Epithelial cell of proximal tubule (primary cell): ENCODE results near the gene ABTB2. TPM values are rescaled to one million over a fixed set of nuclear protein-coding genes. Genes with fewer than 3 reads are reported as not detected.
A peak's percentile ranks its signal among the peaks of the same experiment; 100 is the strongest.

Experiments
- DNase-seq: peaks from one replicate; pipeline ENCODE4 v3.0.0-alpha.2; 2011; ENCODE audit warnings: low read depth
- H3K4me3 ChIP-seq: 2 replicates; pipeline ENCODE4 v1.5.1; 2011; ENCODE audit warnings: low read depth, mild to moderate bottlenecking, low read length
- total RNA-seq: library from RNA; depleted of rRNA; stranded (reverse); fragments of >200 nt; gene quantifications from 2 replicates; pipeline ENCODE4 v1.2.3, GENCODE V29; 2015
- TF ChIP-seq, protein P1 (sequence below): conservative IDR thresholded peaks from 2 replicates; pipeline ENCODE4 v1.5.1; 2012; ENCODE audit warnings: low read depth, mild to moderate bottlenecking, low read length

The ABTB2 gene
- total RNA-seq, 1 donor from 2014 or later = 17.6 TPM

DNA sequence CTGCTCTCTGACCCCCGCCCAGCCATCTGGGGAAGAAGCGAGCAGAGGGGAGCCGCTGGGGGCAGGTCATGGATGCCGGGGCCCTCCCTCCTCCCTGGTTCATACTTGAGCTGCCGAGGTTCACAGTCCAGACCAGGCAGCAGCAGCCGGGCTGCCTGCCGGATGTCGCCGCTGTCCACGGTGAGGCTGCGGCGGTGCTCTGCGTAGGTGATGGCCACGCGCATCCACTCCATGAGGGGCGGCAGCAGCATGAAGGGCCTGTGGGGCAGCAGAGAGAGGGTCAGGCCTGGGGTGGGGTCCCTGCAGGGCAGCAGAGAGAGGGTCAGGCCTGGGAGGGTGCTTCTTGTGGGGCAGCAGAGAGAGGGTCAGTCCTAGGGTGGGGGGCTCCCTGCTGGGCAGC is 184.8 kb downstream of the ABTB2 start:
- TF ChIP-seq, protein P1, sequence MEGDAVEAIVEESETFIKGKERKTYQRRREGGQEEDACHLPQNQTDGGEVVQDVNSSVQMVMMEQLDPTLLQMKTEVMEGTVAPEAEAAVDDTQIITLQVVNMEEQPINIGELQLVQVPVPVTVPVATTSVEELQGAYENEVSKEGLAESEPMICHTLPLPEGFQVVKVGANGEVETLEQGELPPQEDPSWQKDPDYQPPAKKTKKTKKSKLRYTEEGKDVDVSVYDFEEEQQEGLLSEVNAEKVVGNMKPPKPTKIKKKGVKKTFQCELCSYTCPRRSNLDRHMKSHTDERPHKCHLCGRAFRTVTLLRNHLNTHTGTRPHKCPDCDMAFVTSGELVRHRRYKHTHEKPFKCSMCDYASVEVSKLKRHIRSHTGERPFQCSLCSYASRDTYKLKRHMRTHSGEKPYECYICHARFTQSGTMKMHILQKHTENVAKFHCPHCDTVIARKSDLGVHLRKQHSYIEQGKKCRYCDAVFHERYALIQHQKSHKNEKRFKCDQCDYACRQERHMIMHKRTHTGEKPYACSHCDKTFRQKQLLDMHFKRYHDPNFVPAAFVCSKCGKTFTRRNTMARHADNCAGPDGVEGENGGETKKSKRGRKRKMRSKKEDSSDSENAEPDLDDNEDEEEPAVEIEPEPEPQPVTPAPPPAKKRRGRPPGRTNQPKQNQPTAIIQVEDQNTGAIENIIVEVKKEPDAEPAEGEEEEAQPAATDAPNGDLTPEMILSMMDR = no peak
- DNase-seq = no peak
- H3K4me3 ChIP-seq = no peak overlapping the region

DNA sequence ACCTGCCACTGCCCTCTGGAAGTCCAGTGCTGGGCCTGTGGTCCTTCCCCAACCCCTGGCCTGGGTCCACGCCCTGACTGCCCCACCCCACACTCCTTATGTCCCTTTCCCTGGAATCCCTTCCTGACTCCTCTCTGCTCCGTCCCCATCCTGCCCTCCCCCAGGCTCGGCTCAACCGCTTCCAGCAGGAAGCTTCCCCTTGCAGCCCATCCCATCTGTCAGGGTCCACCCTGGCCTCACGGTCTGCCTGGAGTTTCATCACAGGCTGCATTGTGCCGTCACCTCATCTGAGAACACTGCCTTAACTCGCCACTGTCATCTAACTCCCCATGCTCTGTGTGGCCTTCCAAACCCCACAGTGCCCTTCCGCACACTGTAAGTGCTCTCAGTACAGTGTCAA is 188.1 kb downstream of the ABTB2 start:
- H3K4me3 ChIP-seq = no peak overlapping the region
- no peak for DNase-seq
- TF ChIP-seq, protein P1 = no peak

DNA sequence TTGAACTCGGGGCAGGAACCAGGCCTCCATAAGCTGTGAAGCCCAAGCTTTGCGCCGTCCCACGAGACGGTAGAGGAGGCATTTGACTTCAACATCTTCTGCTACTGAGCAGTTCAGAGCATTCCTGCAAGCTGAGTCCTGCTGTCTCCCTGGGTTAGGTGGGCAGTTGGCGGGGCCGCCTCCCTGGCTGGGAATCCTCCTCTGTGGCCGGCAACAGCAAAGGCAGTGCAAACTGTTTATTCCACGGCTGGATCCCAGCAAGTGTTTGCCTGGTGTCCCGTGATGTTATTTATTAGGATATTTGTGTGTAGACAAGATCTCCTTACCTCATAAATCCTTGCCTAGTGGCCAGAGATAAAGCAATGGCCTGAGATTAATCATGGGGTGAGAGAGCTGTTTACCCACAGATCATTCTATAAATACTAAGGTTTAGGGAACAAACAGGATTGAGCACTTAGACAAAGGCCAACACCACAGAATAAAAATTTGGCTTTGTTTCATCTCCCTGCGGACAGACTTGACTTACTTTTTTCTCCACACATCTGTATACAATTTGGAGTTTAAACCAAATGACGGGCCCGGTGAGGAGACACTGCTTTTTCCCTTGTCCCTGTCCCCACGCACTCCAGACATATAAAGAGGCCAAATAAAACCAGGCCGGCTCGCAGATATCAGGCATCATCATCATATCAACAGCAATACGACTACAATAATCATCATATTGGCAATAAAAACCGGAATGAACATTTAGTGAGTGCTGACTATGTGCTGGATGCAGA is 189.0 kb downstream of the ABTB2 start:
- DNase-seq = no peak
- TF ChIP-seq, protein P1 = no peak
- no peak overlapping the region for H3K4me3 ChIP-seq

DNA sequence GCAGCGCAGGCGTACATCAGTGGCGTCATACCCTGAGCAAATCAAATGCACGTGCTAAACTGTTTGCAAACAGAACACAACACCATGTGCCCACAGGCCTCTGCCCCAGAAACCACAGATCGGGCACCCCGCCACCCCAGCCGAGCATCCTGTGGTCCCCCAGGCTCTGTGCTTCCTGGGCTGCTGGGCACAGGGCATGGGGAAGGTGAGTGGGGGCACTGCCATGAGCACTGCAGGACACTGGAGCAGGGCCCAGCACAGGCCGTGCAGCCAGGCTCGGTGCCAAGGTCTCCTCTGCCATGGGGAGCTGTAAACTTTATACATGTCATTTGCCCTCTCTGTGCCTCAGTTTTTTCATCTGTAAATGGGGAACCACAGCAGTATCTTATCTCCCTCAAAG is 189.8 kb downstream of the ABTB2 start:
- TF ChIP-seq, protein P1 = no peak
- no peak for DNase-seq
- no peak overlapping the region for H3K4me3 ChIP-seq

DNA sequence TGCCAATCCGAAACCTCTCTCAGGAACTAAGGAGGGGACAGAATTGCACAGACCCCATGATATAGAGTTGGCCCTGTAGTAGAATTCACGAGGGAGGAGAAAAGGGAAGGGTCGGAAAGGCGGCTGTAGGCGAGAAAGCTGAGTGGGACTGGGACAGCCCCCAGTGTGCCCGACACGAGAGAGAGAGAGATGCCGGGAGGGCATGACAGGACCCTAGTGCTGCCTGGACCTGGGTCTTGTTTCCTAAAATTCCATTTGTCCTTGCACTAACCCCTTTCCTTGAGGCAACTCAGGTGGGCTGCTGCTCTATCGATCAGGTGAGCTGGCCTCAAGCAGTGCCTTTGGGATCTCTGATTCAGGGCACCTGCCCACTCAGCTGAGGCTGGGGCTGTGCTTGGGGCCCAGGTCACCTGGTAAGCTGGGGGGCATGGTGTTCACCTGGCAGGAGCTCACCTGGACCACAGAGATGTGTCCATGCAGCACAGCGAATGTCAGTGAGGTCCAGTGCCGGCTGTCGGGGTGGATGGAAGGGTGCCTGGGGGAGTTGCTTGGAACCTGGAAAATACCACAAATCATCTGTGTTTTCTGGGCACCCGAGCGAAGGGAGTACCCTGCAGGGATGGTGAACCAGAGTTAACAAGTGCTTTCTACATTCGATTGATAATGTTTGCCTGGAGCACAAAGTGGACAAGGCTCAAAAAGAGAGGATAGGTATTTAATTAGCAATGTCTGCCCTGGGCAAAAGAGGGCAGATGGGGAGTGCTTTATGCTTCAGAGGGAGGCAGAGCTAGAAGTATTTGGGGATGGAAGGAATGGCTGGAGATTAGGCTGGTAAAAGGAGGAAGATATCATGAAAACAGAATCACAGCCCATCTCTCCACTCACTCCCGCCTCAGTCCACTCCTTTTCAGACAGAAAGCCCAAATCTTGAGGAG is 190.7 kb downstream of the ABTB2 start:
- TF ChIP-seq, protein P1 = no peak
- DNase-seq = no peak
- no peak overlapping the region for H3K4me3 ChIP-seq

DNA sequence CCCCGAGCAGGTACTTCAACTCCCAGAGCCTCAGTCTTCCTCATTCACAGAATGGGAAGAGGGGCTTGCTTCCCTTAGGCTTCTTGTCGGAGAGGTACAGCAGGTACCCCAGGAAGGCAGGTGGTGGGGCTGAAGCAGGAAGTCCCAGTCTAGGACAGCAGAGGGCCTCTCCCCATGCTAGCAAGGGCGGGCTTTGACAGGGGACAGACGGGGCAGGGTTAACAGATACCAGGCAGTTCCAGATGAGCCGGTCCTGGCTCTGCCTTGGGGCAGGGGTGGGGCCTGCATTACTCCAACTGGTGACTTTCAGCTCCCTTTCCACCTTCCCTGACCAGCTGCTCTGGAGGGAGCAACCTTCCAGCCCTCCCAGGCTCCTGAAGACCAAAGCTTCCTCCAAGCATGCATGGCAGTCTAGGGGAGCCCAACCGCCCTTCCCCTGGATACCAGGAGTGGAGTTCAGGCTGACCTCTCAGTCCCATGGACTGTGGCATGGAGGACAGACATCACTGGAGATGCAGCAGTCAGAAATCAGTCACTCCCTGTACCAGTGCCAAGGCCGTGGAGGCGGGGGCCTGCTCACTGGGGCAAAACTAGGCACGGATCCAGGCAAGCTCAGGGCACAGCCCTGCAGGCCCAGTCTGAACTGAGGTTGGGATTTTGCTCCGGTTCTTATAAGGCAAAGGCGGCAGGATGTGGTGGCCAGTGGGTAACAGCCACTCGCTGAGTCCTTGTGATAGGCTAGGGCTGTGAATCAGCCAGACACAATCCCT is 191.8 kb downstream of the ABTB2 start:
- TF ChIP-seq, protein P1 = peak; percentile 25
- DNase-seq = no peak
- no peak overlapping the region for H3K4me3 ChIP-seq
